ENCODE results near the gene SEMA6A. TPM values are rescaled to one million over a fixed set of nuclear protein-coding genes. Genes with fewer than 3 reads are reported as not detected.

The SEMA6A gene
- polyA plus RNA-seq, 1 donor (not counting 4 experiments of a cell fraction or from before 2014, with no cell fraction given), result 0.68 TPM

DNA sequence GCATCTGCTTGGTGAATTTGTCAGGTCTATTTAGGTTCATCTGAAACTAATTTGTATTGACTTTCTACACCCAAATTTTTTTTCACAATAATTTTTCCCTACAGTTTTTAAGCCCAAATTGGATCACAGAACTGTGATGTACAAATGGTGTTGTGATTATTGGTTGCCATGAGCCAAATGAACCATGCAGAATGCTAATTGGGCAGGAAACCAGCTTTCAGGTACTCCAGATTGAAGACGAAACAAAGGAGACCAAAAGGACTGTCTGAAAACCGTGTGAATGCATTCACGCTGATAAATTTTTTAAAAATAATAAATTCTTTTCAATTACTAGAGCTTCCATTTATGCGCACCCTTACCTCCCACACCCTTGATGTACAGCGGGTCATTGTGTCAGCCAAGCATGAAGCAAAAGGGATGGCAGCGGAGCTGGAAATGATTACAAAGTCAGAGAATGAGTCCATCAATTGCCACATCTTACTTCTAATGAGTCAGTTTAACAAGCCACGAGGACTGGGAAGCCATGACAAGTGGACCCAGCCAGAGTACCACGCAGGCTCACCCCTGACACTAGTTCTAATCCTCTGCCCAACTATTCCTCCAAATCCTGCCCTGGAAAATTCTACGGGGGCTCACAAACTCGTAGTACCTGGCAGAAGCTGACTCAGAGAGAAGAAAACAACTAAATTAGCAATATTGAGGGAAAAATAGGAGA, 66.5 kb downstream of the SEMA6A start:
- no peak overlapping the region for H2AFZ ChIP-seq (ENCODE audit: control insufficient read depth, low read length)
- no peaks in the 10 kb centered on the region for H4K20me1 ChIP-seq (ENCODE audit: control insufficient read depth, extremely low read depth, insufficient read depth, low read length)
- H3K27me3 ChIP-seq (ENCODE audit: control insufficient read depth, extremely low read depth, insufficient read depth, low read length), result no peaks in the 10 kb centered on the region
- no peak overlapping the region for H3K4me2 ChIP-seq (ENCODE audit: control insufficient read depth, extremely low read depth, insufficient read depth, low read depth, low read length)
- no peaks in the 10 kb centered on the region for H3K36me3 ChIP-seq (ENCODE audit: control insufficient read depth in 2 of 2, extremely low read depth in 1 of 2, insufficient read depth in 2 of 2, low read length in 2 of 2)
- H3K9me3 ChIP-seq (ENCODE audit: control insufficient read depth, low read depth, low read length), result no peaks in the 10 kb centered on the region
- no peaks in the 10 kb centered on the region for H3K79me2 ChIP-seq (ENCODE audit: control insufficient read depth, insufficient read depth, low read length)
- TF ChIP-seq, protein P1, sequence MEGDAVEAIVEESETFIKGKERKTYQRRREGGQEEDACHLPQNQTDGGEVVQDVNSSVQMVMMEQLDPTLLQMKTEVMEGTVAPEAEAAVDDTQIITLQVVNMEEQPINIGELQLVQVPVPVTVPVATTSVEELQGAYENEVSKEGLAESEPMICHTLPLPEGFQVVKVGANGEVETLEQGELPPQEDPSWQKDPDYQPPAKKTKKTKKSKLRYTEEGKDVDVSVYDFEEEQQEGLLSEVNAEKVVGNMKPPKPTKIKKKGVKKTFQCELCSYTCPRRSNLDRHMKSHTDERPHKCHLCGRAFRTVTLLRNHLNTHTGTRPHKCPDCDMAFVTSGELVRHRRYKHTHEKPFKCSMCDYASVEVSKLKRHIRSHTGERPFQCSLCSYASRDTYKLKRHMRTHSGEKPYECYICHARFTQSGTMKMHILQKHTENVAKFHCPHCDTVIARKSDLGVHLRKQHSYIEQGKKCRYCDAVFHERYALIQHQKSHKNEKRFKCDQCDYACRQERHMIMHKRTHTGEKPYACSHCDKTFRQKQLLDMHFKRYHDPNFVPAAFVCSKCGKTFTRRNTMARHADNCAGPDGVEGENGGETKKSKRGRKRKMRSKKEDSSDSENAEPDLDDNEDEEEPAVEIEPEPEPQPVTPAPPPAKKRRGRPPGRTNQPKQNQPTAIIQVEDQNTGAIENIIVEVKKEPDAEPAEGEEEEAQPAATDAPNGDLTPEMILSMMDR (optimal IDR thresholded peaks at IDR 0.05 in 1 of 3, IDR thresholded peaks at IDR 0.05 in 1 of 3, conservative IDR thresholded peaks at IDR 0.05 in 1 of 3; ENCODE audit: extremely low read depth in 1 of 3, insufficient read depth in 2 of 3, low read length in 3 of 3), result no peak
- TF ChIP-seq EZH2 (IDR thresholded peaks at IDR 0.05; ENCODE audit: low read length), result no peak
- no peaks in the 10 kb centered on the region for H3K9me1 ChIP-seq (ENCODE audit: control insufficient read depth, extremely low read depth, insufficient read depth, low read length)
- no peak overlapping the region for H3K4me3 ChIP-seq (ENCODE audit: control insufficient read depth in 2 of 3, extremely low read depth in 1 of 3, insufficient read depth in 2 of 3, low read depth in 1 of 3, low read length in 3 of 3)
- FAIRE-seq (no peak), DNase-seq (ENCODE audit: low read depth, low spot score) (no peak)
- H3K4me1 ChIP-seq (ENCODE audit: control insufficient read depth, extremely low read depth, insufficient read depth, low read length), result no peaks in the 10 kb centered on the region
- H3K27ac ChIP-seq (ENCODE audit: control insufficient read depth, insufficient read depth, low read length), result no peak overlapping the region
- dilution Hi-C loops (cut with MboI; ENCODE audit: extremely low pct_ligation_motif_present, low sequenced_read_pairs), result no loop called here
- H3K9ac ChIP-seq (ENCODE audit: control insufficient read depth, extremely low read depth, insufficient read depth, low read length), result no peak overlapping the region

DNA sequence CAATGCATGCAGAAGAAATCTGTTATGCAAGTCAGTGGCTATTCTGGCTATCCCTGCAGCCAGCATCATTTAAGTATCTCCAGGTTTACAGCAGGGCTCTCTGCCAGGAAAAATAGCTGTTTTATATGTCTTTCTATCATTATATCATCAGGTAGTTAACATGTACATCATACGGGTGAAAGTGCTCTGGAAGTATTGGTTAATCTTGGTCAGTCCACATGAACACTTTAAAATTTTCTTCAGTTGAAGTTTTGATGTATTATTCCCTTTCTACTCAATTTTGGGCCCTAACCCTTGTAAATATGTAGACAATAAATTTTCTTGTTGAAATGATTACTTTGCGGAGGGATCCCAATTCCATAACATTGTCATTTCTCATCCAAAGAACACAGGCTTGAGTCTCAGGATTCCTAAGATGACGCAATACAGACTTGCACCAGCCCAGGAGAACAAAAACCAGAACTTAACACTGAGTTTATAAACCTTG, 67.5 kb downstream of the SEMA6A start:
- DNase-seq (ENCODE audit: low read depth, low spot score) (no peak), FAIRE-seq (no peak)
- H3K9me1 ChIP-seq (ENCODE audit: control insufficient read depth, extremely low read depth, insufficient read depth, low read length), result no peaks in the 10 kb centered on the region
- H2AFZ ChIP-seq (ENCODE audit: control insufficient read depth, low read length), result no peak overlapping the region
- no peaks in the 10 kb centered on the region for H3K27me3 ChIP-seq (ENCODE audit: control insufficient read depth, extremely low read depth, insufficient read depth, low read length)
- H3K79me2 ChIP-seq (ENCODE audit: control insufficient read depth, insufficient read depth, low read length), result no peaks in the 10 kb centered on the region
- TF ChIP-seq, protein P1 (optimal IDR thresholded peaks at IDR 0.05 in 1 of 3, IDR thresholded peaks at IDR 0.05 in 1 of 3, conservative IDR thresholded peaks at IDR 0.05 in 1 of 3; ENCODE audit: extremely low read depth in 1 of 3, insufficient read depth in 2 of 3, low read length in 3 of 3), result no peak
- TF ChIP-seq EZH2 (IDR thresholded peaks at IDR 0.05; ENCODE audit: low read length), result no peak
- no peak overlapping the region for H3K4me2 ChIP-seq (ENCODE audit: control insufficient read depth, extremely low read depth, insufficient read depth, low read depth, low read length)
- H3K36me3 ChIP-seq (ENCODE audit: control insufficient read depth in 2 of 2, extremely low read depth in 1 of 2, insufficient read depth in 2 of 2, low read length in 2 of 2), result no peaks in the 10 kb centered on the region
- H3K27ac ChIP-seq (ENCODE audit: control insufficient read depth, insufficient read depth, low read length), result no peak overlapping the region
- no peak overlapping the region for H3K4me3 ChIP-seq (ENCODE audit: control insufficient read depth in 2 of 3, extremely low read depth in 1 of 3, insufficient read depth in 2 of 3, low read depth in 1 of 3, low read length in 3 of 3)
- H3K9me3 ChIP-seq (ENCODE audit: control insufficient read depth, low read depth, low read length), result no peaks in the 10 kb centered on the region
- no peaks in the 10 kb centered on the region for H3K4me1 ChIP-seq (ENCODE audit: control insufficient read depth, extremely low read depth, insufficient read depth, low read length)
- H3K9ac ChIP-seq (ENCODE audit: control insufficient read depth, extremely low read depth, insufficient read depth, low read length), result no peak overlapping the region
- no peaks in the 10 kb centered on the region for H4K20me1 ChIP-seq (ENCODE audit: control insufficient read depth, extremely low read depth, insufficient read depth, low read length)
- dilution Hi-C loops (cut with MboI; ENCODE audit: extremely low pct_ligation_motif_present, low sequenced_read_pairs), result no loop called here
